Mucosa of rectum (tissue), 2 donors: ENCODE measurements around the gene VEPH1.

Experiments used
- H3K27ac ChIP-seq, 2 donors: one replicate each; pipeline ENCODE4 v1.7.0; 2013; ENCODE audit warnings: inconsistent platforms in 2 of 2, low read depth in 2 of 2, low read length in 2 of 2
- H3K27me3 ChIP-seq, 2 donors: one replicate each; pipeline ENCODE4 v1.7.0; 2013; ENCODE audit warnings: low read length in 2 of 2; ENCODE audit not compliant: control insufficient read depth in 2 of 2, insufficient read depth in 2 of 2
- H3K36me3 ChIP-seq, 2 donors: one replicate each; pipeline ENCODE4 v1.7.0; 2013; ENCODE audit warnings: low read length in 2 of 2; ENCODE audit not compliant: control insufficient read depth in 2 of 2, insufficient read depth in 2 of 2
- H3K4me1 ChIP-seq, 2 donors: one replicate each; pipeline ENCODE4 v1.7.0; 2013; ENCODE audit warnings: low read length in 2 of 2, mild to moderate bottlenecking in 1 of 2; ENCODE audit not compliant: control insufficient read depth in 2 of 2, insufficient read depth in 2 of 2
- H3K4me3 ChIP-seq, 2 donors: one replicate each; pipeline ENCODE4 v1.7.0; 2013; ENCODE audit warnings: low read length in 2 of 2
- H3K9ac ChIP-seq, 2 donors: one replicate each; pipeline ENCODE4 v1.7.0; 2013; ENCODE audit warnings: low read length in 2 of 2, low read depth in 1 of 2, mild to moderate bottlenecking in 1 of 2
- H3K9me3 ChIP-seq, 2 donors: one replicate each; pipeline ENCODE4 v1.7.0; 2013; ENCODE audit warnings: low read length in 2 of 2; ENCODE audit not compliant: control insufficient read depth in 2 of 2
- donor health status: healthy.
- donor health status: Normal muscosa, but diverticular disease.

The VEPH1 gene

DNA sequence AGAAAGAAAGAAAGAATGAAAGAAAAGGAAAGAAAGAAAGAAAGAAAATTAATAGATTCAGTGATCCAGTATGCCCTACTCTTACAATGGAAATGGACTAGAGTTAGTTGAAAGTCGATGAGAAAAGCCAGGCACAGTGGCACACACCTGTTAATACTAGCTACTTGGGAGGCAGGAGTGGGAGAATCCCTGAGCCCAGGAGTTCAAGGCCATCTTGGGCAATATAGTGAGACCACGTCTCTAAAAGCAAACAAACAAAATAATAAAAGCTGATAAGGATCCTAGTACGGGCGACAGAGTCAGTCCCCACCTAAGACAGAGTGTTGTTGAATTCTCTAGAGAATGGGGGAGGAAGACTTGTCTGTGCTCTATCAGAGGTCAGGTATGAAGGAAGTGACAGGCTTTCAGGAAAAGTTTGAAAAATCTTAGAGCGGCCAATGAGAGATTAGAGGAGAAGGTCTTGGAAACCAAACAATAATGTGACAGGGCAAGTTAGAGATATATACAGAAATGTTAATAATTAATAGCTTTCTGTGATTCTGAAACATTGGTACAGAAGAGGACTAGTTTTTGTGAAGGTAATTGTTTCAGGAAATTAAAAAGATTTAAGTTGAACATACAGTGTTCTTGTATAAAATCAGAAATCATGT lies 184.5 kb downstream of the VEPH1 start:
- Histone ChIP-seq H3K9ac (no peak overlapping the region), H3K27me3 (no peaks in the 10 kb centered on the region), H3K36me3 (no peaks in the 10 kb centered on the region), H3K9me3 (no peaks in the 10 kb centered on the region), H3K27ac (no peak overlapping the region), H3K4me1 (no peaks in the 10 kb centered on the region), H3K4me3 (no peak overlapping the region)

DNA sequence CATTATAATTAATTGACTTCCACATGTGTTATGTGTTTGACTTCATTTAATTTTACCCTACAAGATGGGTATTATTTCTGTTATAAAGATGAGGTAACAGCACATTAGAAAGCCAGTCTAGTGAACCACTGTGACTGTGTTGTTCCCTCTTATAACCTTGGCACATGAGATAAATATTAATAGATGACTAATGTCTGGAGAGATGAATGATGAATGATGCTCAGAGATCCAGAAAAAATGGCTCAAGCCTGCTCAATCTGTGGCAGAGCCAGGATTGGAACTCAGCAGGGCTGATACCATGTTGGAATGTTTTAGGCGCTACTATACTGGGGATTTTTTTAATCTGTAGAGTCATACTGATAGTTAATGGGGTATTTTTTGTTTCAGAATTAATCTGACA lies 185.3 kb downstream of the VEPH1 start:
- no peak overlapping the region for H3K4me3 ChIP-seq
- H3K27me3 ChIP-seq, result no peaks in the 10 kb centered on the region
- no peaks in the 10 kb centered on the region for H3K36me3 ChIP-seq
- H3K9me3 ChIP-seq, result no peaks in the 10 kb centered on the region
- no peak overlapping the region for H3K9ac ChIP-seq
- no peak overlapping the region for H3K27ac ChIP-seq
- peaks cover 0 to 2% of the 10 kb centered on the region in 2 donors for H3K4me1 ChIP-seq

DNA sequence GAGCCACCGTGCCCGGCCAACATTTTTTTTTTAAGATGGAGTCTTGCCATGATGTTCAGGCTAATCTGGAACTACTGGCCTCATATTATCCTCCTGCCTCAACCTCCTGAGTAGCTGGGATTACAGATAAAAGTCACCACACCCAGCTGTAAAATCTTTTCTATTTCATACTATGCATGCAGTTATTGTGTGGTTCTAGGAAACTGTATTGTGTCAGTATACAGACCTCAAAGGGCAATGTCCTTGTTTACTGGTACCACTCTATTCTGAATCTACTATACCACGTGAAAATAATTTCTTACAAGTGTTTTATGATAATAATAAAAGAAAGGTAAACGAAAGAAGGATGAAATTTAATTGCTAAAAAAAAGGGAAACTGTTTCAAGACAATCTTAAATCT lies 190.0 kb downstream of the VEPH1 start:
- Histone ChIP-seq H3K4me3 (no peak overlapping the region), H3K9me3 (no peaks in the 10 kb centered on the region), H3K4me1 (peaks cover 0 to 2% of the 10 kb centered on the region in 2 donors), H3K36me3 (no peaks in the 10 kb centered on the region), H3K27ac (no peak overlapping the region), H3K9ac (no peak overlapping the region), H3K27me3 (no peaks in the 10 kb centered on the region)

DNA sequence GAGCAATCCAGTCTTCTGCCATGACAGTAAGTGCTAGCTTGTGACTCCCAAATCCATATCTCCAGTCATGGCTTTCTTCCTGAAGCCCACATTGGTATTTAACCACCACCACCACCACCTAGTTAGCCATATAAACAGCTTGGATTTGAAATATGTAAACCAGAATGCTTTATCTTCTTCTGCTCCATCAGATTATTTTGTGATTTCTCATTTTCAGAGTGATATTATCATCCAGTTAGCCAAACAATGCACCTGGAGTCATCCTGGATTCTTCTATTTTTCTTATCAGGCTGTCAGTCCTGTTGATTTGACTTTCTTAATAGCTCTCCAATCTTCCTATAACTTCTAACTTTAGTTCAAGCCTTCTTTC lies 190.9 kb downstream of the VEPH1 start:
- no peak overlapping the region for H3K27ac ChIP-seq
- no peaks in the 10 kb centered on the region for H3K9me3 ChIP-seq
- H3K4me1 ChIP-seq, result peaks cover 0 to 2% of the 10 kb centered on the region in 2 donors
- H3K9ac ChIP-seq, result no peak overlapping the region
- no peaks in the 10 kb centered on the region for H3K36me3 ChIP-seq
- no peak overlapping the region for H3K4me3 ChIP-seq
- H3K27me3 ChIP-seq, result no peaks in the 10 kb centered on the region

- Histone ChIP-seq H3K27ac (no peak overlapping the region), H3K9ac (no peak overlapping the region), H3K9me3 (no peaks in the 10 kb centered on the region), H3K27me3 (no peaks in the 10 kb centered on the region), H3K4me1 (peaks cover 0 to 2% of the 10 kb centered on the region in 2 donors), H3K36me3 (no peaks in the 10 kb centered on the region), H3K4me3 (no peak overlapping the region)
Observed at GRCh38 chr3:157311633-157312375, 191.4 kb downstream of the VEPH1 start.

DNA sequence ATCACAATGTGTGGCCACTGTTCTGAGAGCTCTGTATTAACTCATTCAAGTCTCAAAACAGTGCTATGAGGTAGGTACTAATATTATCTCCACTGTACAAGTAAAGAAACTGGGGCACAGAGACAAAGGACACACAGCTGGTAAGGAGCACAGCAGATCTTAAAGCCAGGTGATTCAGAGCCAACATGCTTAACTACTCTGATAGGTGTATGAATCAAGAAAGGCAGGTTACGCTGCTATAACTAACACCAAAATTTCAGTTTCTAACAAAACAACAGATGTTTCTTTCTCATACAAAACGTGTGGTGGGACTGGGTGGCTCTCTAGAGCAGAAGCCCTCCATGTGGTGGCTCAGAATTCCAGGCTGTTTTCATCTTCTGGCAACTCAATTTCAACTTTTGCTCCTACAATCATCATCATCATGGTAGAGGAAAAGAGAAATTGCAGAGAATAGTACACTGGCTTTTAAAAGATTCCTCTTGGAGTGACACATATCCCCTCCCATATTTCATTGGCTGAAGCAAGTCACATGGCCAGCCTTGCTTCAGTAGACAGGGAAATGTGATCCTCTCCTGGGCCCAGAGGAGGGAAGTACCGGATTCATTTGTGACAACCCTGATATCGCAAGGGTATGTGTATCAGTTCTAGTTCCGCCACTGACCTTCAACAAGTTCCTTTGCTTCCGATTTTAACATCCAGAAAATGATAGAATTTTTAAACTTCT lies 192.7 kb downstream of the VEPH1 start:
- no peak overlapping the region for H3K9ac ChIP-seq
- no peak overlapping the region for H3K27ac ChIP-seq
- no peaks in the 10 kb centered on the region for H3K27me3 ChIP-seq
- no peak overlapping the region for H3K4me3 ChIP-seq
- H3K9me3 ChIP-seq, result no peaks in the 10 kb centered on the region
- H3K4me1 ChIP-seq, result peaks cover 0 to 2% of the 10 kb centered on the region in 2 donors
- H3K36me3 ChIP-seq, result no peaks in the 10 kb centered on the region

GRCh38 chr3:157306502-157306901 lies 196.7 kb downstream of the VEPH1 start:
- no peaks in the 10 kb centered on the region for H3K4me1 ChIP-seq
- H3K9me3 ChIP-seq, result no peaks in the 10 kb centered on the region
- no peaks in the 10 kb centered on the region for H3K27me3 ChIP-seq
- no peak overlapping the region for H3K4me3 ChIP-seq
- H3K27ac ChIP-seq, result no peak overlapping the region
- no peaks in the 10 kb centered on the region for H3K36me3 ChIP-seq
- H3K9ac ChIP-seq, result no peak overlapping the region

DNA sequence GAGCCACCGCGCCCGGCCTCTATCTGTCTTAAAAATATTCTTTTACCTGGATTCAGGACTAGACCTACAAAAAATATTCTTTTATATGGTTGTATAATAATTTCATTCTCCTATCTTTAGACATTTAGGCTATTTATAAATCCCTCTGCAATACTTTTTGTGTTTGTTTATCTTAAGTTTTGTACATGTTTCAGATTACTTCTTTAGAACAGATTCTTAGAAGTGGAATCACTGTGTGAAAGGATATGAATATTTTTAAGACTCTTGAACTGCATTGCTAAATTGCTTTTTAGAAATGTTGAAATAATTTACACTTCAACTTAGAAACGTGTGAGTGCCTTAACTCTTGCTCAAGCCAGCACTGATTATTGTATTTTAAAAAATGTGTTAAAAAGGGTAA lies 197.8 kb downstream of the VEPH1 start:
- Histone ChIP-seq H3K27me3 (no peaks in the 10 kb centered on the region), H3K36me3 (no peaks in the 10 kb centered on the region)

GRCh38 chr3:157301755-157302154 lies 201.5 kb downstream of the VEPH1 start:
- H3K4me3 ChIP-seq, result no peak overlapping the region
- H3K9me3 ChIP-seq, result no peaks in the 10 kb centered on the region
- H3K27me3 ChIP-seq, result no peaks in the 10 kb centered on the region
- H3K27ac ChIP-seq, result no peak overlapping the region
- no peaks in the 10 kb centered on the region for H3K4me1 ChIP-seq
- H3K9ac ChIP-seq, result no peak overlapping the region
- H3K36me3 ChIP-seq, result no peaks in the 10 kb centered on the region

More for the DNA sequence above, 197.8 kb downstream of the VEPH1 start:
- H3K4me1 ChIP-seq, result no peaks in the 10 kb centered on the region
- no peaks in the 10 kb centered on the region for H3K9me3 ChIP-seq
- H3K9ac ChIP-seq, result no peak overlapping the region
- H3K27ac ChIP-seq, result no peak overlapping the region
- no peak overlapping the region for H3K4me3 ChIP-seq

GRCh38 chr3:157300981-157301663 lies 202.1 kb downstream of the VEPH1 start:
- Histone ChIP-seq H3K9me3 (no peaks in the 10 kb centered on the region), H3K9ac (no peak overlapping the region), H3K36me3 (no peaks in the 10 kb centered on the region), H3K27ac (no peak overlapping the region), H3K4me1 (no peaks in the 10 kb centered on the region), H3K4me3 (no peak overlapping the region), H3K27me3 (no peaks in the 10 kb centered on the region)
